ENCODE measurements around the gene GFER. TPM values are rescaled to one million over a fixed set of nuclear protein-coding genes. Genes with fewer than 3 reads are reported as not detected.

GFER gene
- total and polyA plus RNA-seq, 5 donors from 2014 or later, result 18.4 to 45.5 (median 35.9) TPM

- Mint-ChIP-seq H3K27ac (no peak overlapping the region), H3K9me3 (no peaks in the 10 kb centered on the region), H3K4me3 (no peak overlapping the region), H3K27me3 (no peaks in the 10 kb centered on the region), H3K36me3 (no peaks in the 10 kb centered on the region), H3K4me1 (peaks cover 0 to 42% (median 18%) of the 10 kb centered on the region in 4 donors)
- Histone ChIP-seq H3K4me3 (ENCODE audit: low read depth, low read length) (no peak overlapping the region), H3K27me3 (ENCODE audit: control insufficient read depth, insufficient read depth, low read length) (no peaks in the 10 kb centered on the region), H3K27ac (ENCODE audit: insufficient read depth, low read length, poor library complexity, severe bottlenecking) (no peak overlapping the region), H3K4me1 (ENCODE audit: control insufficient read depth, insufficient read depth, low read length, poor library complexity, severe bottlenecking) (peaks cover 39% of the 10 kb centered on the region), H3K36me3 (ENCODE audit: control insufficient read depth, insufficient read depth, low read length) (peaks cover 16% of the 10 kb centered on the region), H3K9me3 (ENCODE audit: control insufficient read depth in 2 of 2, low read length in 2 of 2) (no peaks in the 10 kb centered on the region)
- DNase-seq, result no peak
- no peak for ATAC-seq (ENCODE audit: low read depth in 2 of 2)
Observed at GRCh38 chr16:2004795-2005517, 21.0 kb downstream of the GFER start.

DNA sequence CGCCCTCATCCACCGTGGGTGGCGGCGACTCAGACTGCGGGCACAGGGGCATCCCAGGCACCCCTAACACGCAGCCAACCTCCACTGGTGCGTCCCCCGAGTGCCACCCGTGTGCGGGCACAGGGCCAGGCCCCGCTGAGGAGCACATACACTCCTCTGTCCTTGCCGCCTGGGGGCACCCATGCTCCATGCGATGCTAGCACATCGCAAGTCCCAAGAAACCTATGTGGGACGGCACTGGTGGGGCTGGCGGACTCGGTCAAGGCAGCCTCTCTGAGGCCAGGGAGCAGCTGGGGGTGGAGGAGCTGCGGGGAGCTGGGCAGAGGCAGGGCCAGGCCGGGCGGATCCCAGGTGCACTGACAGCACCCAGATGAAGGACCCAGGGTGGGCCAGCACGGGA, 21.7 kb downstream of the GFER start:
- H3K27me3 ChIP-seq (ENCODE audit: control insufficient read depth, insufficient read depth, low read length), result no peaks in the 10 kb centered on the region
- ATAC-seq (ENCODE audit: low read depth in 2 of 2) (no peak), DNase-seq (no peak)
- no peaks in the 10 kb centered on the region for H3K9me3 ChIP-seq (ENCODE audit: control insufficient read depth in 2 of 2, low read length in 2 of 2)
- peak overlapping the region in 2 of 4 donors; percentile 55 to 61 for H3K4me3 Mint-ChIP-seq
- H3K4me1 ChIP-seq (ENCODE audit: control insufficient read depth, insufficient read depth, low read length, poor library complexity, severe bottlenecking), result peaks cover 46% of the 10 kb centered on the region
- H3K4me3 ChIP-seq (ENCODE audit: low read depth, low read length), result no peak overlapping the region
- H3K4me1 Mint-ChIP-seq, result peaks cover 0 to 48% (median 21%) of the 10 kb centered on the region in 4 donors
- H3K9me3 Mint-ChIP-seq, result no peaks in the 10 kb centered on the region
- H3K36me3 ChIP-seq (ENCODE audit: control insufficient read depth, insufficient read depth, low read length), result peaks cover 16% of the 10 kb centered on the region
- H3K27ac ChIP-seq (ENCODE audit: insufficient read depth, low read length, poor library complexity, severe bottlenecking), result no peak overlapping the region
- H3K36me3 Mint-ChIP-seq, result no peaks in the 10 kb centered on the region
- H3K27ac Mint-ChIP-seq, result no peak overlapping the region
- H3K27me3 Mint-ChIP-seq, result no peaks in the 10 kb centered on the region

GRCh38 chr16:2006317-2006716, 22.3 kb downstream of the GFER start:
- Mint-ChIP-seq H3K27ac (peak overlapping the region in 1 of 3 donors; percentile 67), H3K36me3 (no peaks in the 10 kb centered on the region), H3K4me1 (peaks cover 0 to 48% (median 21%) of the 10 kb centered on the region in 4 donors), H3K4me3 (peak overlapping the region in 3 of 4 donors; percentile 21 to 72 (median 55)), H3K9me3 (no peaks in the 10 kb centered on the region), H3K27me3 (no peaks in the 10 kb centered on the region)
- peaks cover 46% of the 10 kb centered on the region for H3K4me1 ChIP-seq (ENCODE audit: control insufficient read depth, insufficient read depth, low read length, poor library complexity, severe bottlenecking)
- no peak for ATAC-seq (ENCODE audit: low read depth in 2 of 2)
- H3K27me3 ChIP-seq (ENCODE audit: control insufficient read depth, insufficient read depth, low read length), result no peaks in the 10 kb centered on the region
- H3K4me3 ChIP-seq (ENCODE audit: low read depth, low read length), result no peak overlapping the region
- peaks cover 11% of the 10 kb centered on the region for H3K36me3 ChIP-seq (ENCODE audit: control insufficient read depth, insufficient read depth, low read length)
- DNase-seq, result no peak
- no peak overlapping the region for H3K27ac ChIP-seq (ENCODE audit: insufficient read depth, low read length, poor library complexity, severe bottlenecking)
- H3K9me3 ChIP-seq (ENCODE audit: control insufficient read depth in 2 of 2, low read length in 2 of 2), result no peaks in the 10 kb centered on the region

- H3K4me3 Mint-ChIP-seq, result peak overlapping the region; percentile 72 to 97 (median 83)
- Histone ChIP-seq H3K36me3 (ENCODE audit: control insufficient read depth, insufficient read depth, low read length) (peaks cover 2% of the 10 kb centered on the region), H3K27me3 (ENCODE audit: control insufficient read depth, insufficient read depth, low read length) (no peaks in the 10 kb centered on the region), H3K9me3 (ENCODE audit: control insufficient read depth in 2 of 2, low read length in 2 of 2) (no peaks in the 10 kb centered on the region), H3K4me3 (ENCODE audit: low read depth, low read length) (no peak overlapping the region), H3K27ac (ENCODE audit: insufficient read depth, low read length, poor library complexity, severe bottlenecking) (no peak overlapping the region), H3K4me1 (ENCODE audit: control insufficient read depth, insufficient read depth, low read length, poor library complexity, severe bottlenecking) (peaks cover 46% of the 10 kb centered on the region)
- no peaks in the 10 kb centered on the region for H3K9me3 Mint-ChIP-seq
- no peaks in the 10 kb centered on the region for H3K27me3 Mint-ChIP-seq
- no peaks in the 10 kb centered on the region for H3K36me3 Mint-ChIP-seq
- ATAC-seq (ENCODE audit: low read depth in 2 of 2), result no peak
- no peak for DNase-seq
- peaks cover 0 to 48% (median 21%) of the 10 kb centered on the region in 4 donors for H3K4me1 Mint-ChIP-seq
- peak overlapping the region in 1 of 3 donors; percentile 78 for H3K27ac Mint-ChIP-seq
Observed at GRCh38 chr16:2007081-2007836, 23.3 kb downstream of the GFER start.

DNA sequence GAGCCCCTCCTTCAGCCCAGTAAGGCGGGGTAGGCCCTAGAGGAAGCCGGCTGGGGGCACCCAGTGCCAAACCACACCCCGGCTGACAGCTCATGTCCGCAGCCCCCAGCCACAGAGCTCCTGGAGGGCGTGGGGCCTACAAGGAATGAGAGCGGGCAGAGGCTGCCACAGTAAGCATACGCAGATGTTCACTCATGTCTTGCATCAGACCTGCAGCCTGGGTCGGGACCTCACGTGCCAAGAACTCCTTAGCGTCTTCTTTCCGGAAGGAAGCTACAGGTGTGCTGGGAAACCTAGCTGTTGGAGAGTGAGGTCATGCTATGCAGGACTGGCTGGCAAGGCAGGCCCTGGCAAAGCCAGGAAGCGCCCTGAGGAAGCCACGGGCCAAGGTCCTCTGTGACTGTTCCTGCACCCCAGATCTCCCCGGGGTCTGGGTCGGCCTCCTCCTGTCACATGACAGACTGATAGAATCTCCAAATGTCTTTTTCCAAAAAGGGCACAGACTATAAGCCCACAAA, 24.1 kb downstream of the GFER start:
- no peak for ATAC-seq (ENCODE audit: low read depth in 2 of 2)

GRCh38 chr16:2008631-2009163, 24.7 kb downstream of the GFER start:
- no peak for ATAC-seq (ENCODE audit: low read depth in 2 of 2)
- Histone ChIP-seq H3K27me3 (ENCODE audit: control insufficient read depth, insufficient read depth, low read length) (no peaks in the 10 kb centered on the region), H3K9me3 (ENCODE audit: control insufficient read depth in 2 of 2, low read length in 2 of 2) (no peaks in the 10 kb centered on the region), H3K4me1 (ENCODE audit: control insufficient read depth, insufficient read depth, low read length, poor library complexity, severe bottlenecking) (peaks cover 45% of the 10 kb centered on the region), H3K27ac (ENCODE audit: insufficient read depth, low read length, poor library complexity, severe bottlenecking) (peak overlapping the region; percentile 89), H3K4me3 (ENCODE audit: low read depth, low read length) (peak overlapping the region; percentile 71), H3K36me3 (ENCODE audit: control insufficient read depth, insufficient read depth, low read length) (no peaks in the 10 kb centered on the region)
- Mint-ChIP-seq H3K27ac (peak overlapping the region; percentile 38 to 78 (median 72)), H3K36me3 (no peaks in the 10 kb centered on the region), H3K9me3 (no peaks in the 10 kb centered on the region), H3K4me1 (peaks cover 0 to 48% (median 21%) of the 10 kb centered on the region in 4 donors), H3K27me3 (no peaks in the 10 kb centered on the region), H3K4me3 (peak overlapping the region; percentile 72 to 97 (median 83))
- DNase-seq, result peak in 1 of 3 donors; percentile 37

More for the DNA sequence above, 24.1 kb downstream of the GFER start:
- peak overlapping the region; percentile 89 for H3K27ac ChIP-seq (ENCODE audit: insufficient read depth, low read length, poor library complexity, severe bottlenecking)
- peak overlapping the region in 2 of 3 donors; percentile 72 to 78 for H3K27ac Mint-ChIP-seq
- no peaks in the 10 kb centered on the region for H3K36me3 ChIP-seq (ENCODE audit: control insufficient read depth, insufficient read depth, low read length)
- no peaks in the 10 kb centered on the region for H3K27me3 ChIP-seq (ENCODE audit: control insufficient read depth, insufficient read depth, low read length)
- peaks cover 0 to 48% (median 21%) of the 10 kb centered on the region in 4 donors for H3K4me1 Mint-ChIP-seq
- H3K4me3 ChIP-seq (ENCODE audit: low read depth, low read length), result peak overlapping the region; percentile 71
- H3K27me3 Mint-ChIP-seq, result no peaks in the 10 kb centered on the region
- H3K9me3 Mint-ChIP-seq, result no peaks in the 10 kb centered on the region
- peak overlapping the region; percentile 72 to 97 (median 83) for H3K4me3 Mint-ChIP-seq
- no peaks in the 10 kb centered on the region for H3K36me3 Mint-ChIP-seq
- peak in 1 of 3 donors; percentile 33 for DNase-seq
- peaks cover 46% of the 10 kb centered on the region for H3K4me1 ChIP-seq (ENCODE audit: control insufficient read depth, insufficient read depth, low read length, poor library complexity, severe bottlenecking)
- H3K9me3 ChIP-seq (ENCODE audit: control insufficient read depth in 2 of 2, low read length in 2 of 2), result no peaks in the 10 kb centered on the region

DNA sequence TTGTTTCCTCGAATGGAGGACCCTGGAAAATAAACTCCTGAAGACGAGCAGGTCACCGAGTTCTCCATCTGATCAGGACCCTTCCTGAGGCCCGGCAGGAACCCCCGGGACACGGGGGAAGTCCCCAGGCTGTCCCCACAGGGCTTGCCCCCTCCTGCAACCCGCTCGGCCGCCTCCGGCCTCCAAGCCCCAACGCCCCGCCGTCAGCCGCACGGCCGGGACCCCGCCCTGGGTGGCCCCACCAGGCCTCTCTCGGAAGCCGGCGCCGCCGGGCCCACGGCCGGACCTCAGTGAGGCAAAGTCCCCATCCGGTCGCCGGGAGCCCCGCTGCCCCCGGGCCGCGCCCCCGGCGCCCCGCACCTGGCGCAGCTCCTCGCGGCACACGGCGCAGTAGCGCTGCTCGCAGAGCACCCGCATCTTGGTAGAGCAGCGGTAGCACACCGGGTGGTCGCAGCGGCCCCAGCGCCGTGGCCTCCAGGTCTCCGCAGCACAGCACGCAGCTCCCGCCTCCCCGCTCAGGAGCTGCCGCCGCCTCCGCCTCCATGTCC, 25.2 kb downstream of the GFER start:
- no peaks in the 10 kb centered on the region for H3K27me3 ChIP-seq (ENCODE audit: control insufficient read depth, insufficient read depth, low read length)
- peak overlapping the region; percentile 71 for H3K4me3 ChIP-seq (ENCODE audit: low read depth, low read length)
- H3K9me3 Mint-ChIP-seq, result no peaks in the 10 kb centered on the region
- no peaks in the 10 kb centered on the region for H3K9me3 ChIP-seq (ENCODE audit: control insufficient read depth in 2 of 2, low read length in 2 of 2)
- H3K27ac Mint-ChIP-seq, result peak overlapping the region; percentile 38 to 78 (median 72)
- DNase-seq (peak in 1 of 3 donors; percentile 26), ATAC-seq (ENCODE audit: low read depth in 2 of 2) (peak; percentile 38 to 40)
- peaks cover 39% of the 10 kb centered on the region for H3K4me1 ChIP-seq (ENCODE audit: control insufficient read depth, insufficient read depth, low read length, poor library complexity, severe bottlenecking)
- peaks cover 0 to 47% (median 21%) of the 10 kb centered on the region in 4 donors for H3K4me1 Mint-ChIP-seq
- no peaks in the 10 kb centered on the region for H3K36me3 ChIP-seq (ENCODE audit: control insufficient read depth, insufficient read depth, low read length)
- H3K27me3 Mint-ChIP-seq, result no peaks in the 10 kb centered on the region
- peak overlapping the region; percentile 89 for H3K27ac ChIP-seq (ENCODE audit: insufficient read depth, low read length, poor library complexity, severe bottlenecking)
- peak overlapping the region; percentile 72 to 97 (median 83) for H3K4me3 Mint-ChIP-seq
- no peaks in the 10 kb centered on the region for H3K36me3 Mint-ChIP-seq

Measured in CD4-positive, CD25-positive, alpha-beta regulatory T cell (primary cell).